T-helper 9 cell (primary cell): ENCODE results near the gene GNGT1.

ENCODE experiments used
- DNase-seq: peaks from one replicate; pipeline ENCODE4 v3.0.0-alpha.2; 2020

Gene GNGT1

DNA sequence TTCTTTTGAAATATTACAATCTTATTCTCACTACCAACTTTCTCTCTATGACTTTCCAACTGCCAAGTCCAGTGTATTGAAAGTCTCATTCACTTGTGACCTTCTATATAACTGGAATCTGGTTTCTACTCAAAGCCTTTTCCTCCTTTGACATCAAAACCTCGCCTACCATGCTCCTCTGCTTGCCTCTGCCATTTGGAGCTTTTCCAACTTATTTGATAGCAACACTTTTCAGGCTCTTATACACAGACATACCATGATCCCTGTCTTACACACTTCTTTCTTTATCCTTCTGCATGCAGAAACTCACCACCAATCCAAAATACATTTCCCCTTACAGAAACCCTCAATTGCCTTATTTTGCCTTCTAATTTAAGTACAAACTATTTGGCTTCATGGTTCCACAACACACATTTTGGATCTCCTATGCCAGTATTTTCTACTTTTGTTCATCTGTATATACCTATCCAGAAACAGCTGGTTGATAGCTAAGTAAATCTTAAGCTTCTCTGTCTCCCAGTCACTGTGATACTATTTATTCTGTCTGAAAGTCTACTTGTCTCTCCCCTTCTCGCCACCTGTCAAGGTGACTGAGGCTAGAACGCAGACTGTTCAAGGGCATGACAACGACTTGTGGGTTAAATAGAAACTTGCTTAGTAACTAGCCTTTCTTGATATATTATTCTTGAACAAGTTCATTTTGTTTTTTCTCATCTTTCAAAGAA, 37.6 kb downstream of the GNGT1 start:
- DNase-seq, result no peak

DNA sequence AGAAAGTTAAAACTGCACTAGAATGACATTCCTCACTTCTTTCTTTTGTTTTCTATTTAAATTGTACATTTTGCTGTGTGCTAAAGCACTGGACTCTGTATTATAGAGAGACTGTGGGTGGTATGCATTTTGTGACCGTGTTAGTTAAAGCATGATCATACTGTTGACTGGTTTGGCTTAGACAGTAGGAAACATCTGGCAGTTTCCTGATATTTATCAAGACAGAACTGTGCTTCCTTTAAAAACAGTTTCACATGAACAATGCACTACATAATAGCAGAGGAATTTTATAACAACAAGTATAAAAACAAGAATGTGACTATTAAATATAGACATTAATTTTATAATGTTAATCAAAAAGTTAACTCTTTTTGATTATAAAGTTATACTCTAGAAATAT, 38.3 kb downstream of the GNGT1 start:
- no peak for DNase-seq

DNA sequence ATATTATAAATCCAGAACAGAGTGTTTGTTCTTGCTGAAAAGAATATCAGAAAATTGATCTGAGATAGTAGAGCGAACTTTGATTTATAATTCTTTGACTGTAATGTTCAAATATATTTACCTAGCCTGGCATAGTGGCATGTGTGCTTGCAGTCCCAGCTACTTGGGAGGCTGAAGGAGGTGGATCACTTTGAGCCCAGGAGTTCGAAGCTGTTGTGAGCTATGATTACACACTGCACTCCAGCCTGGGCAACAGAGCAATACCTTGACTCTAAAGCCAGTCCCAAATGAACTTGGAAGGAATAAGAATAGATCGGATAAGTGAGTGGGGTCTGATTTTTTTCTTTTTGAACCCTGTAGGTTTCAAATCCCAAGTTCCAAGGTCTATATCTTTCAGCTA, 38.7 kb downstream of the GNGT1 start:
- no peak for DNase-seq

GRCh38 chr7:93945756-93946535, 39.6 kb downstream of the GNGT1 start:
- DNase-seq, result no peak

DNA sequence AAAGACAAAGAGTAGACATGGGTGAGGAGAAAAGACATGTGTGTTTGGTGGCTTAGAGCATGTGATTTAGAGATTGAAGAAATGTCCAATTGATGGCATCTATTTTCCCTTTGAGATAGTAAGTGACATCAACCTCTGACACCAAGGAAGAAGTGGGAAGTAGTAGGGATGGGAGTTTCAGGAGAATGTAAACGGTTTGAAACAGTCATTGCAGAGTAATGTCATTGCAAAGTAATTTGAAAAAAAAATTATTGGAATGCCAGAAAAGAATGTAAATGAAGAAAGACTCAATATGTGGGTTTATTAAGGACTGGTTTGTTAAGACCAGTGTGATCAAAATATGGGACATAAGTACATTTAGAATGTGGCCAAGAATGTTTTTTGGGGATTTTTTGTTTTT, 41.7 kb downstream of the GNGT1 start:
- DNase-seq, result no peak

- DNase-seq, result no peak
These were observed 42.5 kb downstream of the GNGT1 start for GRCh38 chr7:93948873-93949272.

GRCh38 chr7:93949423-93949822, 43.1 kb downstream of the GNGT1 start:
- no peak for DNase-seq

GRCh38 chr7:93955304-93955703, 48.9 kb downstream of the GNGT1 start:
- no peak for DNase-seq

GRCh38 chr7:93957767-93958166, 51.4 kb downstream of the GNGT1 start:
- no peak for DNase-seq

DNA sequence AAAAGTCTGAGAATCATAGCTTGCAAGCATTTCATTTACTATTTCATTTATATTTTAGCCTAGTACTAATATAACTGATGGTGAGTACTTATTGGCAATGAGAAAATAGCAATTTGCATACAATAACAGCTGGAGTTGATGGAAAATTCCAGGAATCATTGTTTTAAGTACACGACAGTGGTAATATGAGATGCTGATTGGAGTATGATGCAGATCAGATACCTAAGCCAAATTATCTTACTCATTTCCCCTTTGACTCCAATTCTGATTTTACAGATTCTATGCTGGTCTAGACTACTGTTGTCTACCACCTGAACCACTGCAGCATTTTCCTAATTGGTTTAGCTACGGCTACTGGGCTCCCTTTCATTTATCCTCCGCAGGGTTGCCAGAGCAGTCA, 51.8 kb downstream of the GNGT1 start:
- DNase-seq, result no peak

- DNase-seq, result no peak
These were observed 52.3 kb downstream of the GNGT1 start for GRCh38 chr7:93958651-93959050.
